ENCODE measurements around the gene NPRL2.

GRCh38 chr3:50355829-50356552, 5.4 kb upstream of the NPRL2 start:
- TF ChIP-seq, protein P1, sequence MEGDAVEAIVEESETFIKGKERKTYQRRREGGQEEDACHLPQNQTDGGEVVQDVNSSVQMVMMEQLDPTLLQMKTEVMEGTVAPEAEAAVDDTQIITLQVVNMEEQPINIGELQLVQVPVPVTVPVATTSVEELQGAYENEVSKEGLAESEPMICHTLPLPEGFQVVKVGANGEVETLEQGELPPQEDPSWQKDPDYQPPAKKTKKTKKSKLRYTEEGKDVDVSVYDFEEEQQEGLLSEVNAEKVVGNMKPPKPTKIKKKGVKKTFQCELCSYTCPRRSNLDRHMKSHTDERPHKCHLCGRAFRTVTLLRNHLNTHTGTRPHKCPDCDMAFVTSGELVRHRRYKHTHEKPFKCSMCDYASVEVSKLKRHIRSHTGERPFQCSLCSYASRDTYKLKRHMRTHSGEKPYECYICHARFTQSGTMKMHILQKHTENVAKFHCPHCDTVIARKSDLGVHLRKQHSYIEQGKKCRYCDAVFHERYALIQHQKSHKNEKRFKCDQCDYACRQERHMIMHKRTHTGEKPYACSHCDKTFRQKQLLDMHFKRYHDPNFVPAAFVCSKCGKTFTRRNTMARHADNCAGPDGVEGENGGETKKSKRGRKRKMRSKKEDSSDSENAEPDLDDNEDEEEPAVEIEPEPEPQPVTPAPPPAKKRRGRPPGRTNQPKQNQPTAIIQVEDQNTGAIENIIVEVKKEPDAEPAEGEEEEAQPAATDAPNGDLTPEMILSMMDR (conservative IDR thresholded peaks at IDR 0.05 in 1 of 2, IDR thresholded peaks at IDR 0.05 in 1 of 2; ENCODE audit: low read depth in 1 of 2, low read length in 2 of 2): no peak
- no peak for TF ChIP-seq EZH2 (IDR thresholded peaks at IDR 0.05; ENCODE audit: low read length, missing control alignments)
